NB4 (cell line): ENCODE measurements around the gene BOC.

Experiments used
- TF ChIP-seq, protein P1 (sequence below): IDR thresholded peaks from one replicate; pipeline ENCODE4 v1.5.1; 2012; ENCODE audit warnings: low read depth, low read length
- TF ChIP-seq, protein P2 (sequence below): IDR thresholded peaks from 2 replicates; pipeline ENCODE4 v1.6.1; 2011; ENCODE audit warnings: low read depth, low read length

DNA sequence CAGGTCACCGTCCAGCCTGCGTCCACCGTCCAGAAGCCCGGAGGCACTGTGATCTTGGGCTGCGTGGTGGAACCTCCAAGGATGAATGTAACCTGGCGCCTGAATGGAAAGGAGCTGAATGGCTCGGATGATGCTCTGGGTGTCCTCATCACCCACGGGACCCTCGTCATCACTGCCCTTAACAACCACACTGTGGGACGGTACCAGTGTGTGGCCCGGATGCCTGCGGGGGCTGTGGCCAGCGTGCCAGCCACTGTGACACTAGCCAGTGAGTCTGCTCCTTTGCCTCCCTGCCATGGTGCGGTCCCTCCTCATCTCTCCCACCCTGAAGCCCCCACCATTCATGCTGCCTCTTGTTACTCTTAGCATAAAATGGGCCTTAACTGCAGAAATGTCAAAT is 39.2 kb downstream of the BOC start:
- TF ChIP-seq, protein P1, sequence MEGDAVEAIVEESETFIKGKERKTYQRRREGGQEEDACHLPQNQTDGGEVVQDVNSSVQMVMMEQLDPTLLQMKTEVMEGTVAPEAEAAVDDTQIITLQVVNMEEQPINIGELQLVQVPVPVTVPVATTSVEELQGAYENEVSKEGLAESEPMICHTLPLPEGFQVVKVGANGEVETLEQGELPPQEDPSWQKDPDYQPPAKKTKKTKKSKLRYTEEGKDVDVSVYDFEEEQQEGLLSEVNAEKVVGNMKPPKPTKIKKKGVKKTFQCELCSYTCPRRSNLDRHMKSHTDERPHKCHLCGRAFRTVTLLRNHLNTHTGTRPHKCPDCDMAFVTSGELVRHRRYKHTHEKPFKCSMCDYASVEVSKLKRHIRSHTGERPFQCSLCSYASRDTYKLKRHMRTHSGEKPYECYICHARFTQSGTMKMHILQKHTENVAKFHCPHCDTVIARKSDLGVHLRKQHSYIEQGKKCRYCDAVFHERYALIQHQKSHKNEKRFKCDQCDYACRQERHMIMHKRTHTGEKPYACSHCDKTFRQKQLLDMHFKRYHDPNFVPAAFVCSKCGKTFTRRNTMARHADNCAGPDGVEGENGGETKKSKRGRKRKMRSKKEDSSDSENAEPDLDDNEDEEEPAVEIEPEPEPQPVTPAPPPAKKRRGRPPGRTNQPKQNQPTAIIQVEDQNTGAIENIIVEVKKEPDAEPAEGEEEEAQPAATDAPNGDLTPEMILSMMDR, result no peak
- TF ChIP-seq, protein P2, sequence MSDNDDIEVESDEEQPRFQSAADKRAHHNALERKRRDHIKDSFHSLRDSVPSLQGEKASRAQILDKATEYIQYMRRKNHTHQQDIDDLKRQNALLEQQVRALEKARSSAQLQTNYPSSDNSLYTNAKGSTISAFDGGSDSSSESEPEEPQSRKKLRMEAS, result no peak
